GM18498 (cell line): ENCODE data around the gene HELZ2.

ENCODE experiments used
- ATAC-seq: cut with Tn5 transposase; IDR thresholded peaks from one replicate; pipeline ENCODE4 v1.9.1; 2021; ENCODE audit warnings: mild to moderate bottlenecking, moderate library complexity; ENCODE audit not compliant: unreplicated experiment

The HELZ2 gene

GRCh38 chr20:63525185-63525584 is 48.9 kb downstream of the HELZ2 start:
- no peak for ATAC-seq
